ENCODE results near the gene SP140L.
"Not testable (repeated sequence)": the region's sequence is repeated elsewhere in the genome, so short reads cannot be mapped to it uniquely, and the experiment has no call there.

Gene SP140L

DNA sequence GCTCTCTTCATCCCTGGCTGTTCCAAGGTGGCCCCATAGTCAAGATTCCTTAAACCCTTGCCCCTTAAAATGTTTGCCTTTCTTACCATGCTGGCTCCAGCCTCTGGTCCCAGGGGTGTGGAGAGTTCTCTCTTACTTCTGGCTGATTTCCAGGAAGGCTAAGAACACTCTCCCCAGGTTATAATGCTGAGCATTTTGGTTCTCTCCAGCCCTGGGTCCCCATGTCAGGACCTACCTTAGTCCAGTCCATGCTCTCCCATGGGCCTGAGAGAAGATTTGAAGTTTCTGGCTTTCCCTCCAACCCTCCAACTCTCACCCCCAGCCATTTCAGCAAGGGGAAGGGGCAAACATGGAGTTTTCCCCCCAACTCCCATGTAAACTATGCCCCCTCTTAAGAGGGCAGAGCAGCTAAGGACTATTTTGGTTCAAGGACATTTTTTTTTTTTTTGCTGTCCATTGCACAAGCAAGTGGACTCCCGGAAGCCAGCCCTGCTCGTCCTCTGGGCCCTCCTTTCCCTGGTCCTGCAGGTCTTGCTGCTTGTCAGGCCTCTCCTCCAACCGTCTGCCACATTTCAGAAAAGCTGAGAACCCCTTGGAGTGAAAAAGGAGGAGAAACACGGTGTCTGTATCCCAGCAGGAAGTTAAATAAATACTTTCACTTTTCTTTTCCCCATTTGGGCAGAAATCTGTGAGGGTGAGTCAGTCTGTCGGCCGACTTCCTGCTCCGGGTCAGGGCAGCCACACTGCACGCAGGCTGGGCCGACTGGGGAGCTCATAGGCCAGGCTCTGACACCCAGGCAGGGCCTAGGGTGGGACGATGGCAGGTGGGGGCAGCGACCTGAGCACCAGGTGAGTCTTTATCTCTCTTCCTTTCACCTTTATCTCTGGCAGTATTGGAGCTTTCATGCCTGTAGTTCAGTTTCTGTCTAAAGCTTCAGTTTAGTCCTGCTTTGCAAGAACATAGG is at the start of gene SP140L:
Gene SP140L, plus strand, starts transcription at position 741 of the 965 bp plus-strand sequence. Its CDS starts 77 bp downstream, at position 818.
- DNase-seq, result peak; percentile 84

DNA sequence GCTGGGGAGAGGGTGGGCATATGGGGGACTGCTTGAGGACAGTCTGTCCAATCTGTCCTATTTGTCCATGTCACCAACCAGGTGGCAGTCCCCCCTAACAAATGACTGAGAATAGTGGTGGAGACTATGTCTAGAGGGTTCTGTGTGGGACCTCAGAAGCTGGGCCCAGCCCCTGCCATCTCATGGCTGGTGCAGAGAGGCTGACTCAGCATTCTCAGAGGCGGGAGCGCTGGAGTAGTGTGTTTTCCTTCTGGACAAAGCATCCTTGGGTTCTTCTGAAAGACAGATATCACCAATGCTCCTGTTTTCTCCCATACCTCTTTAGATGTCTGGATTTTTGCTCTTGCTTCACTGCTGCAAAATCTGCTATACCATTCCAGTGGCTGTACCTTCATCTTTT is 44.1 kb upstream of the SP140L start:
- DNase-seq, result no peak

DNA sequence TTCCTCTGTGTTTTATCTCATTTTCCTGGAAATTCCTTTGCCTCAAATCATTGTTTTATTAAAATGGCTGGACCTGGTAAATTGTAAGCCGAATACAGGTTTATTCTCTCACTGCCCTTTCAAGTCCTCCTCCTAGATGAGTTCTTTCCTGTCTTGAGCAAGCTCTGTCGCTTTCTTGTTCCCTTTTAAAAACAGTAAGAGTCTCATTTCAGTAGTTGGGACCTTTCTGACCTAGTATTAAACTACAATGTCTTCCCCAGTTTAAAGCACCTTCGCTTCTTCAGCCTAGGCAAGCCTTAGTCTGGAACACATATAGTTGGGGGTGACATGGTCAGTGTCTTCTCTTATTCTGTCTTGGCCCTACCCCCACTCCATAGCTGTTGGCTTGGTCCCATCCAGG is 40.9 kb upstream of the SP140L start:
- no peak for DNase-seq

DNA sequence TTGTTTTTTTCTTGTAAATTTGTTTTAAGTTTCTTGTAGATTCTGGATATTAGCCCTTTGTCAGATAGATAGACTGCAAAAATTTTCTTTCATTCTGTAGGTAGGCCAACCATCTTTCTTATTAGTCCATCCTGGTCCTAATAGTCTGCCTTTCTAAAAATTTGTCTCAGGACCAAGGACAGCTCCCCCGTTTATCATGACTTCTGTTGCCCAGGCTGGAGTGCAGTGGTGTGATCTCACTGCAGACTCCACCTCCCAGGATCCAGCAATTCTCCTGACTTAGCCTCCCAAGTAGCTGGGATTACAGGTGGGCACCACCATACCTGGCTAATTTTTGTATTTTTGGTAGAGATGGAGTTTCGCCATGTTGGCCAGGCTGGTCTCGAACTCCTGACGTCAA is 37.7 kb upstream of the SP140L start:
- peak; percentile 7 for DNase-seq

DNA sequence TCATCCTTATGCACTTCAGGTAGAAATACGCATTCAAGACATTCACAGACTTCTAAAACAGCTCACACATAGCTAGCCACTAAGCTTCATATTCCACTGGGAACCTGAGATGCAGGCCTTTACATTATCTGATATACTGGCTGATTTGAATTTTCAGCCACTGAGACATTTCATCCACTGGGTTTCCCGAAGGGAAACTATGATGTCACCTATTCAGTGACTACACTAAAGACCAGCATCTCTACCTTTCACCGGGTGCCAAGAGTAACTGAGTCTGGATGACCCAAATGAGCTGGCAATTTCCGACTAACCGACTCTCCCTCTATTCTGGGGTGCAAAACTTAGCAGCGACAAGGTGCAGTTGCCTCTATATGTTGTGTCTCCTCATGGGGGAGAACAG is 31.8 kb upstream of the SP140L start:
- no peak for DNase-seq

DNA sequence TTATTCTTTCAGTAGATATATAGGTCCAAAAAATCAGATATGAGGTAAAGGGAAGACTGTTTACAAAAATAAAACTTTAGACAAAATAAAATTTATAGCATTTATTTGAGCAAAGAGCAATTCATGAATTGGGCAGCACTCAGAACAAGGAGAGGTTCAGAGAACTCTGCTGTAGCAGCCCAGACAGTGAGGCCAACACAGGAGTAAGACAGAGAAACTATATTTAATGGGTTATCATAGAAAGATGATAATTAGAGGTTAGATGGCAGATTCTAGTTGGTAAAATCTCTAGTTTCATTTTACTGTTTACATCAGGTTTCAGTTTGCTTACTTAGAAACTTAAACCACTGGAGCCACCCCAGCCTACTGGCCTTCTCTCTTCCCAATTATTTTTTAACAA is 30.1 kb upstream of the SP140L start:
- no peak for DNase-seq

DNA sequence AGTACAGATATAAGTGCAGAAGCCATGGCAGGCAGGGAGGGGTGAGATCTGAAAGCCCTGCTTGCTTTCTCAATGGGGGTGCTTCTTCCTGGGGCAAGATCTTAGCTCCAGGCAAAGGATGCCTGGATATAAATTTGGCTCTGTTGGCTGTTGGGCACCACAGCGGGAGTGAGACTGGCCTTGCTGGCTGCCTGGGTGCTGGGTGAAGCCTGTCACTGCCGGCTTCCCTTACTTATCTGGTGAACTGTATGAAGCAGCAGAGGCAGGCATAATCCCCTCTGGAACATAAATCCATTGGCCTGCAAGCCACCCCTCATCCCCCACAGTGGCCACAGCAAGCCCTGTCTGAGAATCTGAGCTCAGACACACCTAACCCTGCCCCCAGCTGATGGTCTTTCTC is 27.4 kb upstream of the SP140L start:
- DNase-seq, result no peak

DNA sequence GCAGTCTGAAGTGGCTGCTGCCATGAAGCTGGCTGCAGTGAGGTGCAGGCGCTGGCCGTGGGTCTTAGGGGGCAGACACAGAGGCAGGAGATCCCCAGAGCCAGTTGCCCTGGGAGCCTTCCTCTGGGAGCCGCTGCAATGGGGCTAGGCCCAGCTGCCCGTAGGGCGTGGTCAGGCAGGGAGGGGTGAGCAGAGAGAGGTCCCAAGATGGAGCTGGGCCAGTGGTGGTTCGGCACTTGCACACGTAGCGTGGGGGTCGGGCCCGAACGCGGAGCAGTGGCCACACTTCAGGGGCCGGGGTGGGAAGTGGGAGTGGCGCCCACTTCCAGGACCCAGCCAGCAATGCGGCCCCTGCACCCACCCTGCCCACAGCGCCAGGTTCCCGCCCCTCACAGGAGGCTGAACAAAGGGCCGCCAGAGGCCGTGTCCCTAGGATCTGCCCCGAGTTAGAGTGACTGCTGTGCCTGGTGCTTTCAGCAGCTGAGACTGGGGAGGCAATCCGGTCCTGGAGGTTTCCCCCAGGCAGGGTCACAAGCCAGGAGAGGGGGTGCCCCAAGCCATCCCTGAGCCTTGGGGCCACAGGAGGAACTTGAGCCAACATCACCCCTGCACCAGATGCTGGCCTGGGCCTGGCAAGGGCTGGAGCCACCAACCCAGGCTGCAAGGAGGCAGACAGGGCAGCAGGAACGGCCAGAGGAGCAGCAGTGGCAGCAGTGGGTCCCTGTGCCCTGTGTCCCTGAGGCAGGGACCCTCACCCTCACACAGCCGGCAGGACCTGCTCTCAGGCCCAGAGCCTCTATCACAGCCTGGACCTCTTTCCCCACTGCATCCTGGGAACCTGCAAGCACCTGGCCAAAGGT is 21.3 kb upstream of the SP140L start:
- DNase-seq, result no peak

DNA sequence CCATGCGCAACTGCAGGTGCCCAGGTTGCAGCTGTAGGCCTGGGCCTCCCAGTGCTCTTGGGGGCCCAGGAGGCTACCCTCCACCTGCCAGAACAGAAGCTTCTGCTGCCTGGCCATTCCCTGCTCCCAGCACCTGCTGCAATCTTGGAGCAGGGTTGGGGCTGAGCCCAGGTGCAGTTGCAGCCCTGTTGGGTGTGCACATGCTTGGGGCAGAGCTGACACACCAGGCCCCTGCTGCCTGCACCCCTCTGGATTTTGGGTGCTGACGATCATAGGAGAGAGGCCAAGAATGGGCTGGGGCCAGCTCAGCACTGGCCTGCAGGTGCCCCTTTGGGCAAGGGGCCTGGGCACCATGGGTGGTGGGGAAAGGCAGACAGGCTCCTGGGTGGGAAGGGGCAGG is 20.5 kb upstream of the SP140L start:
- DNase-seq, result no peak

DNA sequence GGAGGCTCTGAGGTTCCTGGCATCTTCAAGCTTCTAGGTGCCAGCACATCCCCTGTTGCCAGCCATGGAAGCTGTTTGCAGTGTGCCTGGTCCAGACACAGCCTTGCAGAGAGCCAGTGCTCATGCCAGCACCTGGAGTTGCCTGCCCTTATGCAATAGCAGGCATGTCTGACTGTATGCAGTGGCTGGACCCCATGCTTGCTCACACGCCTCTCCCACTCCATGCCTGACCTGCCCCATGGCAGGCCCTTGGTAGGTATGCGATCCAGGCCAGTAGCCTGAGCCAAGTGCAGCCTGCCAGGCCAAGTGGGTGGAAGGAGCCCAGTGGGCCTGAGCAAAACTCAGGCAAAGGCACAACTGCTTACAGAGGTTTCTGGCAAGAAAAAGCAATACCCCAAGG is 19.5 kb upstream of the SP140L start:
- DNase-seq, result no peak

DNA sequence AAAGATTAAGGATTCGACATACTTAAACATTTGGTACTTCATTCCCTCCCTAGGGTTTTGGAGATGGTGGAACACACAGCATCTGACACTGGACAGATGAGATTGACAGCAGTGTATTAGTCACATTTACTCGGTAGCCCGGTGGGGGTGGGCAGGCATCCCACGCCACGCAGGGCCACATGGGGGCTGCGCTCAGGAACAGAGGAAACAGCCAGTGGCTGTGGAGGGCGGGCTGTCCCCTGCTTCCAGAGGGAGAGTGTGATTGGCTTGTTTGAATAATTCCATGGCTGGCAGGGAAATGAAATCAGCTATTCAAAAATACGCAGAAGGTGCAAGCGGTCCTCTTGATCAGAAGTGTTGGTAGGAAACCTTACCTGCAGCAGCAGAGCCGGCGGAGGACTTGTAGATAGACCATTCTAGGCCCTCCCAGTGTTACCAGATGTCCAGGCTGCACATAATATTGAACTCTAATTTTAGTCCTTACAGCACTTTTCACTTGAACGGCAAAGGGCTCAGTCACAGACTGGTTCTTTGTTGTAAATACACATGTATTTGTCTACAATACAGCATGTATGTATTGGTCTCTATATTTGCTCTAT is 18.5 kb upstream of the SP140L start:
- no peak for DNase-seq

DNA sequence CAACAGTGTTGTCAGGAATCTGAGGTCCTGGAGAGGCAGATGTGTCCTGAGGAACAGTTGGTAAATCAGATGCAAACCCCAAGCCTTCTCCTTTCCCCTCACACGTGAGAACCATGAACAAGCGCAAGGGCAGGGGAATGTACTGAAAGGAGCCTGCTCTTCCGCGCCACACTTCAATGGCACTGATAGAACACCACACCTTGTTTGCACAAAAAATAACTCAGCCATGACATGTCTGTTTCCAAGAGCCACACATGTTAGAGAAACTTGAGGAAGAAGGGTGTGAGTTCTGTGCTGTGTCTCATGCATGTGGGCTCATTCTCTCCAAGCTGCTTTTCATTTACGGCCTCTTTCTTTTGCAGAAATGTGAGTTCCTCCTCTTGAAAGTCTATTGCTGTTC is 16.2 kb upstream of the SP140L start:
- DNase-seq, result not testable (repeated sequence)

DNA sequence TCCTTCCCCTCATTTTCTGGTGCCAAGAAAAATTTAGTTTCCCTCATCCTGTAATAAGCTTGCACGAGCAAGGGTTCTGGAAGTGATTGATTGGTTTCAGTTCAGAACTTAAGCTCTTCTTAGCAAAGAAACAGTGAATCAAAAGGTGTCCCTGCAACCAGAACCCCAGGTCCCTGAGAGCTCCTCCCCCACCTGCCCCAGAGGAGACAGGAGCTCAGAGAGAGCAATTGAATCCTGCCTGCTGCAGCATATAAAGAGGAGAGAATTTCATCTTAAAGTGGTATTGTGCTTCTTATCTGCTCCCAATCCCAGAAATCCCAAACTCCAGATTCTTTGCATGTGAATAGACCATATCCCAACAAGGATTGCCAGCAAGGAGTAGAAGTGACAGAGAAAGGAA is 15.4 kb upstream of the SP140L start:
- DNase-seq, result not testable (repeated sequence)

DNA sequence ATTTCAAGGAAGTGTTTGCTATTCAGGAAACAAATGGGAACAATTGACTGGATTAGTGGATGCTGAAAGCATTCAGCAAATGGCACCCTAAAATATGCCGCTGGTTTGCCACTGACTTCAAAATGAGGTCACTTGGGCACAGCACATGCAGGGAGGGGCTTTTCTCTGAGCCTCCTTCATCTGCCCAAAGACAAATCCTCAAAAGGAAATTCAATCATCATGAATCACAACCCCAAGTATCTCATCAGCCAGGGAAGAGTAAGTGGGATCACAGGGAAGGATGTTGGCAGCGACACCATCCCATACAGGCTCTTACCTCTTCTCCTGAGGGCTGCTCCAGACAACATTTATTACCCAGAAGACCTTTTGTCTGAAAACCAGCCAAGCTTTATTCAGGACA is 14.4 kb upstream of the SP140L start:
- DNase-seq, result peak; percentile 53

DNA sequence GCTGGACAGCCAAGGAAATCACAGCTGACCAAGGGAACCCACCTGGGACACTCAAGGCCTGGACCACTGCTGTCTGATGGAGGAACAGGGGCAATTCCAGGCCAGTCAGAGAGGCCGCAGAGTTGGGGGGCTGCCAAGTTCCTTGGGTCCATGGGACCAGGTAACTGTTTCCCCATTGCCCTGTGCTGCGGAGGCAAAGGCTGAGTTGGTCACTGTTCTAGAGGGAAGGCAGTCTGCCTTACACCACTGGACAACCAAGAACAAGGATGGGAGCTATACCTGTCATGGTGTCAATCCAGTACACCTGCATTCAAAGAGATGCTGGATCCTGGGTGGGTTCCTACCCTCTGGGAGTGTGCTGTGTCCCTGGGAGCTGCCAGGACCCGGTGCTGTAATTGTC is 9.6 kb upstream of the SP140L start:
- no peak for DNase-seq

DNA sequence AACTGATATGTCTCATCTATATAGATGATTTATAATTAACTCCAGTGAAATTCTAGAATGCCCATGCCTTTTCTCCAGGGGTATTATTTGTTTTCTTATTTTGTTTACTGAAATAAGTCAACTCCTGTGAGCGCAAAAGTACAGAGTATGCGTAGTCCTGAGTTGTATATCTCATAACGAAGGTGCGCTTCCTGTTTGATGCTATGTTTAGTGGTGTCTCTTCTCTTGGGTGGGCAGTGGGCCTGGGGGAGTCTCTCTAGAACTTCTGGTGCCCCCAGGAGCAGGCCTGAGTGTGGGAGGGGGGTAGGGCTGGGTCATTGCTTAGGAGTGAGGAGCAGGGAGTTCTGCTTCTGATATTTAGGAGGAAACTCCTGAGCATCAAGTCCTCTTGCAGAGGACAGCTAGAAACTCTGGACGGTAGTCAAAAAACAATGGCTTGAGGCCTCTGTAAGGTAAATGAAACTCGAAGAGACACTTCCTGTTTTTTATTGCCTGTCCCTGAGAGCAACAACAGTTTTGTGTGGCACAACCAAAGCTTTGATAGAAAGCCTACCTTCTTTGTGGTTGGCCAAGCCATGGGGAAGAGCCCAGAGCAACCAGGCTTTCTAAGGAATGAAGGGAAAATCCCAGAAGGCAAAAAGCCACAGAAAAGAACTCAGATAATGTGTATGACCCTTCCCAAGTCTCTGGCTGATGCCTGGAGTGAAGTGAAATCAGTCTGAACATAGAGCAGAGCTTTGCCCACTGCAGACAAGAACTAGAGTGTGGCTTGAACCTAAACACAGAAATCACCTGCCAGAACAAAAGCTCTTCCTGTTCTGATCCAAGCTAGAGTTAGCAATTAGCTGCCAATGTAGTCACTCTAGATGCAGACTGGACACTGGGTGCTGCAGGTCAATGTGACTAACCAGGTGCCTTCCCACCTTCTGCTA is 8.5 kb upstream of the SP140L start:
- no peak for DNase-seq

DNA sequence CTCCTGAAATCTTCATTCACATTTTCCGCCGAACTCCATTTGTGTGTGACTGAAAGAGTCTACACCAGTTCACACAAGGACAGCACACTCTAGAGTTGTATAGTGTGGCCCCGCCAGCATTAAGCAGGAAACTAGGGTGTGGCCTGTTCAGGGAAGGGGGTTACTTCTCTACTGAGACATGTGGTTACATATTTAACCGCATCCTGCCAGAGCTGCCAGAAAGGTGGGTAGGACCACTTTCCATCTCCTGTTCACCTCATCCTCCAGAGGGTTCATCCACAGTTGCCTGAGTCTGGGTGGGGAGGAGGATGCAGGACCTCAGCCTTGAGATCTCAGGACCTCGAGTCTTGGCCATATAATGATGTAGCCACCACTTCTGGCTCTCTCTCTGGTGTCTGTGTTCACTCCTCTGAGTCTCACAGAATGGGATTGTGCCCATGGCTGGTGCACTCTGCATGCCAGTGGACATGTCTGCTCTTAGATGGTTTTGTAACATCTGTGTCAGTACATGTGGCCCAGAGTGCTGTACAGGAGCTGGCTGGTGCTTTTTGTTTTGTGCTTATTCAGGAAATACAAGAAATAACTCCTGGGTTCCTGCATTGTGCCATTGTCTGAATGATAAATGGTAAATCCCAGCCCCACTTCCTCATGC is 7.7 kb upstream of the SP140L start:
- DNase-seq, result no peak

DNA sequence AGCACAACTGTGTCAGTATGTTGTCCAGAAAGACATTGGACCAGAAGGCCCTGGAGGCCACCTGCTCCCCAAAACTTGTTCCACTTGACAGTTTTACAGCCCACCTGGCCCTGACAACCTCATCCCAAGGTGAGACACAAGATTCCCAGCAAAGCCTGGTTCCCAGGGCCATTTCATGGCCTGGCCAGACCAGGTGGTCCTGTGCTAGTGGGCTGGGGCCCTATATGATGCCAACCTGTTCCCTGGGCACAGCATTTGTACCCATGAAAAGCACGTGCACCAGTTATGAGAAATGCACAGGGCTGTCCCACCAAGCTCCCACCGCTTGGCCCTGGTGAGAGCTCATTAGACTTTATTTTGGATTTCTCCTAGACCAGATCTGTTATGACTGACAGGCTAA is 6.0 kb upstream of the SP140L start:
- DNase-seq, result no peak

DNA sequence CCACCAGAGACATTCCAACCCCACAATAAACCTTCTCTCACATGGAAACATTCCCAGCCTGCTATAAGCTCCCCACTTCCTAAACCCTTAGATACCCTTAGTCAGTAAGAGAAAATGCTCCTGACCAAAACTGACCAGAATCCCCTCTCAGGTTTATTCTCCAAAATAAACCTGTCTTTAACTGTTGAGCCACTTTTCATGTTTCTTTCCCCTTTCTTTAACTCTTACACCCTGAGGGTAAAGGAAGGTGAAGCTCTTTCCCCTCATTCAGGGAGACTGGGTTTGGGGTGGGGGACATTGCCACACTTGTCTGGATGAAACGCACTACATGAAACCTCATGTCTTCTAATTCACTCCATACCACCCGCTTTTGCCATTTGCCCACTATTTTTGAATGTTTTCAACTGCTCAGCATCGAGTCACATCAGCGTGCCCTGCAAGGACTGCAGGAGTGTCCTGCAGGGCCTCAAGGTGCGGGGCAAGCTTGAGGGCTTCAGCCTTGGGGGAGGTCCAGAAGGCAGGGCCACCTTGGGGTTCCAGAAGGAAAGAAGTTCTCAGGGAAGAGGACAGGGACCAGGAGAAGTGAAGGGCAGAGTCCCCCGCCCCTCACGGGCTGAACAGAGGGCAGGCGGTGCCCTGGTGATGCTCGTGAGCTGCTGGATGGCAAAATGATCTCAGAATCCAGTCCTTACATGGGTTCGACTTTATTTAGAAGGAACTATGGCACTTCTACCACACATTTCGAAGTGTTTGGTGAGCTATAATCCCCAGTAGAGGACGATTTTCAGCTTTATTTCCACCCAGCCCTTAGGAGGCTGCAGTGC is 4.2 kb upstream of the SP140L start:
- DNase-seq, result no peak

DNA sequence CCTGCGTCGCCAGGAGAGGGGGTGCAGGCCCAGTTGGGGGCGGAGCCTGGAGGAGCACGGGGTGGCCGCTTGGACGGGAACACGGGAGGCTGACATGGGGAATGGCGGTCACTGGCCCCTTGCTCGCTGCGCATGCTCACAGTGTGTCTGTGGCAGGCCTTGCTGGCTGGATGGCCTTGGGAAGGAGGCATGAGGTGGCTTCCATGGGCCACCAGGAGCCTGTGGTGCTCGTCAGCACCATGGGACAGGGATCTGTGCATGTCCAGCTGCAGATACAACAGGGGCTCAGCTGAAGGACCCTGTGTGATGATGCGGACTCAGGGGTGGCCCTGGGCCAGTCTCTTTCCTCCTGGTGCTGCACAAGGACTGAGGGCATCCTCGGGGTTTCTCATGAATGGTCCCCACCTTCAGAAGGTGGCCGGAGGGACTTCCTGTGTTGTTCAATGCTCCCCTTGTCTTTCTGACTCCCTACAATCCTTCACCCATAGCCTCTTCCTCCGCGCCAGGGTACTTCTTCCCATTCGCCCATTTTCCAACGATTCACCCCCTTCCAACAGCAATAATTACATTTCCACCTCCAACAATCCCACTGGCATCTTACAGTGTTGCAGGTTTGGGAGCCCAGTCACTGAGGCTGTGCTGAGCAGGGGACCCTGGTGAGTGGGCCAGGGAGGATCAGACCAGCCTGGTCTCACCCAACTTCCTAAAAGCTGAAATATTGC is 3.4 kb upstream of the SP140L start:
- no peak for DNase-seq

Data from NCI-H226 (cell line).